Activated T-helper 9 cell treated with anti-CD3 and anti-CD28 coated beads, Interleukin-2, amount 50 U/mL, for 16 hours (primary cell): ENCODE measurements around the gene PTPN3.

Experiments used
- DNase-seq: peaks from one replicate; pipeline ENCODE4 v3.0.0-alpha.2; 2020; ENCODE audit warnings: low read depth

The PTPN3 gene

DNA sequence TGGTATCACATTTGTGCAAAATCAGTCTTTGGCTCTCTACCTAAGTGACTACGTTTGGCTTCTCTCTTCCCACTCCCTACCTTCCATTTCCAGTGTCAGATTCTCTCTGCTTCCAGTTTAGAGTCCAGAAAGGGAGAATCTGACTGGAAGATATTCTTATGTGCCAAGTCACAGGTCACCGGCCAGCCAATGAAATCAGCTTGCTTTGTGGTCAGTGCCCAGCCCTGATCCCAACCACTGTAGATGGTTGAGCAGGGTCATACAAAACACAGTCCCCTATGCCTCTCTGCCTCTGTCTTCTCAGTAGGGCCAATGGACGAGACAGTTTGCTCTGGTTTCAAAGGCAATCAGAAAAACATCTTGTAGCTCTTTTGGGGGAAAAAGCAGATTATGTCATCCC lies 161.7 kb downstream of the PTPN3 start:
- DNase-seq: no peak

DNA sequence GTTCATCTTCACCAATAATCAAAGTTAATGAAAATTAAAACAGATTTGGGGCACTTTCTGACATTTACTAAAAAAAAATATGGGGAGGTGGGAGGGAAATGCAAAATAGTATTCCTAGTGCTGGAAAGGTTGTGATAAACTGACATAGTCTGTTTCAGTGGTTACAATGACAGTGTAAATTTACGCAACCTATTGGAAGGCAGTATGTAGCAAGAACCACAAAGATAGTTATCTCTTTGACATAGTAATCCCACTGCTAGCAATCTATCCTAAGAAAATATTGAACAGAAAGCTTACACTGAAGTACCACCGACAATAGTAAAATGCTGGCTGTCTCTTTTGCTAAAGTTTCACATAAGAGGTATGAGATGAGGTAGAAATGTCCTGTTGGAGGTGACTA lies 162.2 kb downstream of the PTPN3 start:
- DNase-seq: no peak

DNA sequence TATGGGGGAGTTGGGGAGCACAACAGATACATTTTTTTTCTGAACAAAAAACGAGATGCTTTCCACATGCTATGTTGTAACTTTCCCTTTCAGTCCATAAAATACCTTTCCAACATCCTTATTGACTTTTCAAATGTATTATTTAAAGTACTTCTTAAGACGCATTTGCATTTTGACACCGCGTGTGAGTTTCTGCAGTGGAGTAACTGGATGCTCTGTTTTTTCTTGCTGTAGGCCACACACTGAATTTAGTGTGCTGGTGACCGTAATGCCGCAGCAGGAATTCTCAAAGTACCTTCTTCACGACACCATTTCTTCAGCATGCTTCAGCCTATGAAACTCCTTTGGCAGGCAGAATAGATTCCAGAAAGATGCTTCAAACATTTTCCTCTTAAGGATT lies 163.0 kb downstream of the PTPN3 start:
- DNase-seq: no peak

DNA sequence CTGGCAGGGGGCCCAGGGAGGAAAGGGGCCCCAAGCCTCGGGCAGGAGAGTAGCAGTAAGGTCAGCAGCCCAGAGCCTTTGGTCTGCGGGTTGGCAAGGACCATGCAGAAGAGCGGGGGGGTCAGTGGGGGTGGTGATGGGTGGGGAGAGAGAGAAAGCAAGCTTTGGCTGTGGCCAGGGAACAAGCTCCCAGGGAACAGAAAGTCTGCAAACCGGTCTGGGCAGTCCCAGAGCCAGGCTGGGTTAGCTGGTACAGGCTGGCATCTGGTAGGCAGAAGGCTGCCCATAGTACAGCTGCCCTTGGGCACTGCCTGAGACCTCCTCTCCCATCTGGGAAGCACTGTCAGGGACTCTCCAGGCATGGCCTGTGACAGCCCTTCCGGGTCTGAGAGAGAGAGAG lies 166.8 kb downstream of the PTPN3 start:
- no peak for DNase-seq

DNA sequence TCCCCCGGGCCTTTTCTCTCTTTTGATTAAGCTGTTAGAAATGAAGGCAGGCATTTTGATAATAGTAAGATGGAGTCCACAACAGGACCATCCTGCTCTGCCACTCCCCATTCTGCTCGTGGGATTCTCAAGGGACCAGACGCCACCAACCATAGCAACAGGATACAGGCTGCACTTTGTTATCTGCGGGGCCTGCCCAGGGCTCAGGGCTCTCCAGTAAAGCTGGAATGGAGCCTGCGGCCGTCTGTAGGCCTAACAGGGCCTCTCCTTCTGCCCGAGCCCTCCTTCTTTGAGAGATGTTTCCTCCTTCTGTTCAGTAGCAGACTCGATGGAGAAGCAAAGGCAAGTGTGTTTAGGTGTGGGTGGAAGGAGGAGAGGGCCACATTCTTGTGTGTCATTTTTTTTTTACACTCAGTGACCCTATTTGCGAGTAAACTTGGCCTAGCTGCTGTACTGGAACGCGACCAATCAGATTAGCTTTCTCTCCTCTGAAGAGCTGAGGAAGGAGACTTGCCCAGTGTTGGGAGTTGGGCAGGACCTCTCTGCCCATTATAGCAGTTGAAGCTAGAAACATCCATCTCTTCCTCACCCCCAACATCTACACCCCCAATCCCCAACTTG lies 168.4 kb downstream of the PTPN3 start:
- no peak for DNase-seq

DNA sequence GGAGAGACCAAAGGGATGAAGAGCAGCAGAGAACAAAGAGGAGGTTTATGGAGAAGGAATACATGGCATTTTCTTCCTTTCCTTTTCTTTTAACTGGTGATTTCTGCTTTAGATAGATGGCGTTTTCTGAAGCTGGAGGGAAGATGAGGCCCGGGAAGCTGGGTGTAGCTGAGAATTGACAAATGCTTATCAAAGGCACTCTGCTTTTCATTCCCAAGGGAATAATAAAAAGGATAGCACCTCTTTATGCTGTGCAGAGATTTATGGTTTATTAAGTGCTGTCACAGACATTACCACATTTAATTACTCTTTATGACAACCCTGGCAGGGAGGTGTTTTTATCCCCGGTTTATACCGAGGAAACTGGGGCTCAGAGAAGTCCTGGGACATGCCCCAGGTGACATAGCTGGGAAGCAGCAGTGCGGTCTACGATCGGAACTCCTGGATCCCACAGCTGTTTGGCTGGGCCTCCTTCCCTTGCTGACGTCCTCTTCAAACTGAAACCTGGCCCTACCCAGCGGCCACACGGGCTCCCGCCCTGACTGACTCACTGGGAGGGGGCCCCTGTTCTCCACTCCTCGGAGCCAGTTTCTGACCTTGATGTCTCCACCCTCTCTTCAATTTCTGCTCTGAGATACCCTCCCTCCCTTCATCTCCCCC lies 169.0 kb downstream of the PTPN3 start:
- no peak for DNase-seq
